Neural progenitor cell (in vitro differentiated cells): ENCODE data around the gene SLC38A1. TPM values are rescaled to one million over a fixed set of nuclear protein-coding genes. Genes with fewer than 3 reads are reported as not detected.

Source experiments
- DNase-seq: peaks from one replicate; pipeline ENCODE4 v3.0.0-alpha.2; 2016; ENCODE audit warnings: low spot score
- H2AFZ ChIP-seq: fragments of 200-600 bp; sonication (generic); replicated peaks from 2 replicates; pipeline ENCODE4 v1.6.1; 2016; ENCODE audit warnings: antibody characterized with exemption
- H3F3A ChIP-seq: fragments of 200-600 bp; sonication (generic); 2 replicates; pipeline ENCODE4 v1.6.1; 2016; ENCODE audit warnings: antibody characterized with exemption, low read depth
- H3K27ac ChIP-seq: fragments of 200-600 bp; sonication (generic); 2 replicates; pipeline ENCODE4 v1.5.1; 2016; ENCODE audit warnings: mild to moderate bottlenecking
- H3K27me3 ChIP-seq: fragments of 200-600 bp; sonication (generic); 2 replicates; pipeline ENCODE4 v1.6.1; 2016; ENCODE audit warnings: mild to moderate bottlenecking, moderate library complexity
- H3K36me3 ChIP-seq: fragments of 200-600 bp; sonication (generic); 2 replicates; pipeline ENCODE4 v1.5.1; 2016
- H3K4me1 ChIP-seq: fragments of 200-600 bp; sonication (generic); 2 replicates; pipeline ENCODE4 v1.6.1; 2016; ENCODE audit warnings: mixed run types
- H3K4me2 ChIP-seq: fragments of 200-600 bp; sonication (generic); 2 replicates; pipeline ENCODE4 v1.6.1; 2016
- H3K4me3 ChIP-seq: fragments of 200-600 bp; sonication (generic); 2 replicates; pipeline ENCODE4 v1.5.1; 2016
- H3K79me2 ChIP-seq: fragments of 200-600 bp; sonication (generic); 2 replicates; pipeline ENCODE4 v1.6.1; 2016; ENCODE audit warnings: low read depth
- H3K9ac ChIP-seq: fragments of 200-600 bp; sonication (generic); 2 replicates; pipeline ENCODE4 v1.6.1; 2016
- H3K9me3 ChIP-seq: fragments of 200-600 bp; sonication (generic); 2 replicates; pipeline ENCODE4 v1.5.1; 2016; ENCODE audit warnings: low read depth
- H4K20me1 ChIP-seq: fragments of 200-600 bp; sonication (generic); 2 replicates; pipeline ENCODE4 v1.6.1; 2016; ENCODE audit warnings: low read depth
- H3K27ac Mint-ChIP-seq: 3 replicates; pipeline ENCODE4 v1.8.0; 2021; ENCODE audit warnings: mixed read lengths
- H3K27me3 Mint-ChIP-seq: 2 replicates; pipeline ENCODE4 v1.8.0; 2022; ENCODE audit warnings: low read depth, mild to moderate bottlenecking, inconsistent platforms, moderate library complexity, mixed read lengths; ENCODE audit not compliant: insufficient read depth
- H3K36me3 Mint-ChIP-seq: 3 replicates; pipeline ENCODE4 v1.8.0; 2021; ENCODE audit warnings: mixed read lengths
- H3K4me1 Mint-ChIP-seq: 3 replicates; pipeline ENCODE4 v1.8.0; 2021; ENCODE audit warnings: mixed read lengths
- H3K4me3 Mint-ChIP-seq: 3 replicates; pipeline ENCODE4 v1.8.0; 2021; ENCODE audit warnings: mild to moderate bottlenecking, moderate library complexity, mixed read lengths
- H3K9me3 Mint-ChIP-seq: 3 replicates; pipeline ENCODE4 v1.8.0; 2020; ENCODE audit warnings: mixed read lengths
- CTCF ChIP-seq: fragments of 200-600 bp; sonication (generic); IDR thresholded peaks from 2 replicates; pipeline ENCODE4 v1.5.1; 2017; ENCODE audit warnings: antibody characterized with exemption, mild to moderate bottlenecking
- EZH2 ChIP-seq: fragments of 200-600 bp; sonication (generic); IDR thresholded peaks from 2 replicates; pipeline ENCODE4 v1.6.1; 2017; ENCODE audit warnings: antibody characterized with exemption, mild to moderate bottlenecking, moderate library complexity
- EZH2phosphoT487 ChIP-seq: fragments of 200-600 bp; sonication (generic); IDR thresholded peaks from 2 replicates; pipeline ENCODE4 v1.6.1; 2017; ENCODE audit warnings: antibody characterized with exemption
- total RNA-seq: library from RNA; depleted of rRNA; stranded (reverse); fragments of >200 nt; gene quantifications from 2 replicates; pipeline ENCODE4 v1.2.3, GENCODE V29; 2015; ENCODE audit warnings: low replicate concordance

Gene SLC38A1
- total RNA-seq, 1 donor from 2014 or later: 142 TPM

- Histone ChIP-seq H3K4me1 (peaks cover 69% of the 10 kb centered on the region), H2AFZ (peak overlapping the region; percentile 61), H3K36me3 (no peaks in the 10 kb centered on the region), H3K4me3 (peak overlapping the region; percentile 91), H3K79me2 (peaks cover 100% of the 10 kb centered on the region), H3K27ac (peak overlapping the region; percentile 84), H3K9me3 (no peaks in the 10 kb centered on the region), H3K9ac (peak overlapping the region; percentile 74), H3F3A (peaks cover 29% of the 10 kb centered on the region), H4K20me1 (peaks cover 47% of the 10 kb centered on the region), H3K27me3 (no peaks in the 10 kb centered on the region), H3K4me2 (peak overlapping the region; percentile 99)
- peaks cover 12% of the 10 kb centered on the region for H3K4me1 Mint-ChIP-seq
- peaks cover 3% of the 10 kb centered on the region for H3K36me3 Mint-ChIP-seq
- H3K27me3 Mint-ChIP-seq: peaks cover 10% of the 10 kb centered on the region
- H3K27ac Mint-ChIP-seq: no peak overlapping the region
- H3K4me3 Mint-ChIP-seq: no peak overlapping the region
- no peak for TF ChIP-seq EZH2phosphoT487
- no peak for TF ChIP-seq EZH2
- TF ChIP-seq CTCF: no peak
- DNase-seq: peak; percentile 82
- peaks cover 1% of the 10 kb centered on the region for H3K9me3 Mint-ChIP-seq
Measured at GRCh38 chr12:46266869-46267574, 1.8 kb downstream of the SLC38A1 start.

GRCh38 chr12:46266382-46266791 is 2.5 kb downstream of the SLC38A1 start:
- H3K4me1 Mint-ChIP-seq: peaks cover 12% of the 10 kb centered on the region
- Histone ChIP-seq H3K27me3 (no peaks in the 10 kb centered on the region), H3F3A (peaks cover 29% of the 10 kb centered on the region), H2AFZ (no peak overlapping the region), H3K36me3 (no peaks in the 10 kb centered on the region), H3K27ac (no peak overlapping the region), H3K9me3 (no peaks in the 10 kb centered on the region), H3K79me2 (peaks cover 100% of the 10 kb centered on the region), H3K4me3 (peak overlapping the region; percentile 91), H3K4me1 (peaks cover 69% of the 10 kb centered on the region), H4K20me1 (peaks cover 53% of the 10 kb centered on the region), H3K9ac (peak overlapping the region; percentile 74), H3K4me2 (peak overlapping the region; percentile 99)
- no peak for TF ChIP-seq EZH2
- TF ChIP-seq CTCF: peak; percentile 4
- H3K27ac Mint-ChIP-seq: no peak overlapping the region
- peaks cover 10% of the 10 kb centered on the region for H3K27me3 Mint-ChIP-seq
- no peak overlapping the region for H3K4me3 Mint-ChIP-seq
- H3K36me3 Mint-ChIP-seq: peaks cover 9% of the 10 kb centered on the region
- peak; percentile 36 for DNase-seq
- peaks cover 2% of the 10 kb centered on the region for H3K9me3 Mint-ChIP-seq

GRCh38 chr12:46265734-46266133 is 3.1 kb downstream of the SLC38A1 start:
- H3K4me2 ChIP-seq: peak overlapping the region; percentile 99
- Mint-ChIP-seq H3K4me3 (no peak overlapping the region), H3K9me3 (peaks cover 2% of the 10 kb centered on the region), H3K36me3 (peaks cover 9% of the 10 kb centered on the region), H3K27ac (no peak overlapping the region), H3K27me3 (peaks cover 10% of the 10 kb centered on the region), H3K4me1 (peaks cover 12% of the 10 kb centered on the region)
- H3K36me3 ChIP-seq: no peaks in the 10 kb centered on the region
- no peaks in the 10 kb centered on the region for H3K9me3 ChIP-seq
- H3K79me2 ChIP-seq: peaks cover 100% of the 10 kb centered on the region
- no peak overlapping the region for H3K27ac ChIP-seq
- H3K9ac ChIP-seq: no peak overlapping the region
- no peak overlapping the region for H2AFZ ChIP-seq
- peaks cover 23% of the 10 kb centered on the region for H3F3A ChIP-seq
- no peaks in the 10 kb centered on the region for H3K27me3 ChIP-seq
- TF ChIP-seq CTCF: no peak
- no peak for TF ChIP-seq EZH2
- no peak for TF ChIP-seq EZH2phosphoT487
- H3K4me3 ChIP-seq: peak overlapping the region; percentile 91
- H4K20me1 ChIP-seq: peaks cover 59% of the 10 kb centered on the region
- DNase-seq: no peak
- peaks cover 69% of the 10 kb centered on the region for H3K4me1 ChIP-seq
